ENCODE results near the gene TKTL1. TPM values are rescaled to one million over a fixed set of nuclear protein-coding genes. Genes with fewer than 3 reads are reported as not detected.

TKTL1 gene
- total RNA-seq, result not detected in 2 replicates

DNA sequence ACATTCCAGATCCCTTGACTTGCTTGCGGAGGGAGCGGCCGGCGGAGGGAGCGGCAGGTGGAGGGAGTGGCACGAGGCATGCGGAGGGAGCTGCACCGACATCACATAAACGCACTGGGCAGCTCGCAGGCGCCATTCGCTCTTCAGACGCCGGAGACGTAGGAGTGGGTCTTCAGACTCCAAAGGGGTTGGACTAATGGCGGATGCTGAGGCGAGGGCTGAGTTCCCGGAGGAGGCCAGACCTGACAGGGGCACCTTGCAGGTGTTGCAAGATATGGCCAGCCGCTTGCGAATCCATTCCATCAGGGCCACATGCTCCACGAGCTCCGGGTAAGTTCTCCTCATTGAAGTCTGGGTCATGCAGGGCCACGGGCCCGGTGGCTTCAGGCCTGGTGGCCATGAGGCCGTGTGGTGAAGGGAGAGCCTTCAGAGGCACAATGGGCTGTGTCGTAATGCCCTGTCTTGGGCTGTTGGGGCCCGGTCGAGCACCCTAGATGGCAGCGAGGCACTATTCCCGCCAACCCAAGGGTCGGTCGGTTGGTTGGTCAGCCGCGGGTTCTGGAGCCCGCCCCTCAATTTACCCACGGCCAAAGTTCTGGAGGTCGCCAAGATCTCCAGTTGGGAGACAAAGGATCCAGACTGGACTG, at the start of gene TKTL1:
TSS of gene TKTL1 (plus strand) at position 132 of the 647 bp plus-strand sequence. CDS start at position 197, 65 bp downstream.

GRCh38 chrX:154257282-154257681, 38.3 kb upstream of the TKTL1 start, which contains the start of gene OPN1MW3:
Gene OPN1MW3, plus strand, starts transcription at chrX:154257582. Its CDS starts 38 bp downstream, at chrX:154257620.

GRCh38 chrX:154294791-154295574, 612 bp upstream of the TKTL1 start, which contains the start of gene TEX28:
Gene TEX28, minus strand, starts transcription at chrX:154295124. Its CDS starts 3,007 bp downstream, at chrX:154292117.

GRCh38 chrX:154374313-154375155, 78.9 kb downstream of the TKTL1 start, which contains the start of gene FLNA:
Gene FLNA, minus strand, starts transcription at chrX:154374634. Its CDS starts 3,389 bp downstream, at chrX:154371245.

DNA sequence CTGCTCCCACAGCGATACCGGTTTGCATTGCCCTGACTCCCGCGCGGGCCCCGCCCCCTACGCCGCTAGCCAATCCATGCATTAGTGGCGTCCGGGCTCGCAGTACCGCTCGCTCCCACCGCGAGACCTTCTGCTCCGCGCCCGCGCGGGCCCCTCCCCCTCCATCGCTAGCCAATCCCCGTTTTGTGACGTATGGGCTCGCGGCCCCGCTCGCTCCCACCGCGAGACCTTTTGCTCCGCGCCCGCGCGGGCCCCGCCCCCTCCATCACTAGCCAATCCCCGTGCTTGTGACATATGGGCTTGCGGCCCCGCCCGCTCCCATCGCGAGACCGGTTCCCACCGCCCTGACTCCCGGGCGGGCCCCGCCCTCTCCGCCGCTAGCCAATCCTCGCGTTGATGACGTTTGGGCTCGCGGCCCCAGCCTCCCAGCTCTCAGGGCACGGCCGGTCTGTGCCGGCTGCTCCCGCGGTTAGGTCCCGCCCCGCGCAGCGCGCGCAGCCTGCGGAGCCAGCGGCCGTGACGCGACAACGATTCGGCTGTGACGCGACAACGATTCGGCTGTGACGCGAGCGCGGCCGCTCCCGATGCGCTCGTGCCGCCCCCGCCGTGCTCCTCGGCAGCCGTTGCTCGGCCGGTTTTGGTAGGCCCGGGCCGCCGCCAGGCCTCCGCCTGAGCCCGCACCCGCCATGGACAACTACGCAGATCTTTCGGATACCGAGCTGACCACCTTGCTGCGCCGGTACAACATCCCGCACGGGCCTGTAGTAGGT, 83.4 kb downstream of the TKTL1 start, which contains the start of gene EMD:
TSS of gene EMD (plus strand) at position 497 of the 770 bp plus-strand sequence. CDS start at position 687, 190 bp downstream.

Other genes starting within 250 kb of the TKTL1 start
- 18.2 and 25.4 TPM in 2 replicates for gene MECP2, start 198.1 kb upstream of the TKTL1 start, total RNA-seq
- not detected in 2 replicates for gene OPN1LW, start 151.6 kb upstream of the TKTL1 start, total RNA-seq
- not detected in 2 replicates for gene OPN1MW, start 113.2 kb upstream of the TKTL1 start, total RNA-seq
- not detected in 2 replicates for gene OPN1MW2, start 76.0 kb upstream of the TKTL1 start, total RNA-seq
- gene OPN1MW3, start 38.2 kb upstream of the TKTL1 start, total RNA-seq, result not detected in 2 replicates
- gene TEX28, start 671 bp upstream of the TKTL1 start, total RNA-seq, result not detected in 2 replicates
- gene FLNA, start 78.8 kb downstream of the TKTL1 start, total RNA-seq, result 1,129 and 1,478 TPM in 2 replicates
- 50.6 and 72.9 TPM in 2 replicates for gene EMD, start 83.5 kb downstream of the TKTL1 start, total RNA-seq
- gene RPL10, start 102.6 kb downstream of the TKTL1 start, total RNA-seq, result 4,888 and 5,415 TPM in 2 replicates
- gene DNASE1L1, start 113.5 kb downstream of the TKTL1 start, total RNA-seq, result 30.2 and 32.3 TPM in 2 replicates
- 27.9 and 32.9 TPM in 2 replicates for gene TAFAZZIN, start 115.7 kb downstream of the TKTL1 start, total RNA-seq
- 37.4 and 39.4 TPM in 2 replicates for gene ATP6AP1, start 132.9 kb downstream of the TKTL1 start, total RNA-seq
- gene GDI1, start 141.4 kb downstream of the TKTL1 start, total RNA-seq, result 59.5 and 89.4 TPM in 2 replicates
- 29.0 and 30.7 TPM in 2 replicates for gene FAM50A, start 148.3 kb downstream of the TKTL1 start, total RNA-seq
- gene PLXNA3, start 162.5 kb downstream of the TKTL1 start, total RNA-seq, result 4.4 and 16.2 TPM in 2 replicates
- 50.3 and 51.3 TPM in 2 replicates for gene LAGE3, start 183.5 kb downstream of the TKTL1 start, total RNA-seq
- 46.0 and 50.6 TPM in 2 replicates for gene UBL4A, start 190.8 kb downstream of the TKTL1 start, total RNA-seq
- gene SLC10A3, start 194.8 kb downstream of the TKTL1 start, total RNA-seq, result 27.4 and 40.8 TPM in 2 replicates
- gene FAM3A, start 220.4 kb downstream of the TKTL1 start, total RNA-seq, result 43.7 and 48.7 TPM in 2 replicates